DMS 273 treated with DMSO at 0.1 percent for 48 hours (cell line): Measurements from ENCODE around the gene FADD.

Experiments used
- DNase-seq: peaks from one replicate; lab custom pipeline; 2025; lab: John Stamatoyannopoulos, UW

Gene FADD

GRCh38 chr11:70233962-70234361 lies 30.9 kb downstream of the FADD start:
- DNase-seq = no peak

DNA sequence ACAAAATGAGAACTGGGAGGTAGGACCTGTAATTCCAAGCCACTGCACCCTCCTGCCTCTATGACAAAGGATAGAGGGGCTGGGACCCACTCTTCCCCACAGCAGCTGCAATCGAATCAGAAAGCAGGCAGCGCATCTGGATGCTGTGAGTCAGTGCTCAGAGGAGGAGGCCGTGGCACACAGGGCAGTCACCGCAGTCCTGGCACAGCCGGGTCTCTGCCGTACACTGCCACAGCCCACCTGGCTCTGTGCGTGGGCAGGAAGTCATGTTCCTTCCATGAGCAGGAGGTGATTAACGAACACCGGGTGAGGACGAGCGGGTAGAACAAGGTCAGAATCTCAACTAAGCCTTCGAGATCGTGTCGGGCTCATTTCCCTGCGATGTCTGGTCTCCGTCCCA lies 37.2 kb downstream of the FADD start:
- no peak for DNase-seq

- DNase-seq = no peak
Measured at GRCh38 chr11:70241709-70242108, 38.6 kb downstream of the FADD start.

DNA sequence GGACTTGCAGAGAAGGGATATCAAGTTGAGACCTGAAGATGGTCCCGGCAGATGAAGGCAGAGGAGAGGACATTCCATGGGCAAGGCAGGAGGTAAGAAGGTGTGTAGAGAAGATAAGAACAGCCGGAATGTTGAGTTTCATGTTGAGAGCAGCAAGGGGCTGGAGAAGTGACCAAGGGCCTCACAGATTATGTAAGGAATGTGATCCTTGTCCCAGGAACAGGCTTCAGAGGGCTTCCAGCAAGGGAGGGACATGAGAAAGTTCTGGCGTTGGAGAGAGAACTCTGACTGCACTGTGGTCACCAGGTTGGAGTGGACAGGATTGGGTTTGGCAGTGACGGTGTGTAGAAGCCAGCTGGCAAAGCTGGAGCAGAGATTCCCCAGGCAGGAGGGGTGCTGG lies 39.8 kb downstream of the FADD start:
- no peak for DNase-seq

GRCh38 chr11:70243912-70244652 lies 41.0 kb downstream of the FADD start:
- no peak for DNase-seq

- DNase-seq = no peak
Measured at GRCh38 chr11:70244698-70245097, 41.6 kb downstream of the FADD start.

DNA sequence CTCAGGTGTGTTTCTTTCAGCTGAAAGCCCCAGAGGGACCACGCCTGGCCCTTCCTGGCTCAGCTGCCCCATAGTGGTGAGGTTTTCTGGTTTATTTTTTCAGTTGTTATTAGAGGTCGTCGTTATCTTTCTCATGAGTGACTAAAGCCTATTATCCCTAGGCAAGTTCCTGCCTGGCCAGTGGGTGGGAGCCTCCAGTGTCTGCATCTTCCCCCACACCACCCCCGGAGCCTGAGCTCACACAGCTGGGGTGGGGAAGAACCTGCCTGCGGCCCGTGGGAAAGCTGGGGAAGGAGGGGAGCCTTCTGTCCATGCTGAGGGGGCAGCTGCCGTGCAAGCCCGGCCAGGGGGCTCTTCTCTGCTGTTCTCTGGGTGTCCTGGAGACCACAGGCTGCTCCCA lies 43.1 kb downstream of the FADD start:
- DNase-seq = no peak

- no peak for DNase-seq
Measured at GRCh38 chr11:70247042-70247709, 44.1 kb downstream of the FADD start.

GRCh38 chr11:70247710-70248072 lies 44.6 kb downstream of the FADD start:
- no peak for DNase-seq

- no peak for DNase-seq
Measured at GRCh38 chr11:70250876-70251658, 48.0 kb downstream of the FADD start.

GRCh38 chr11:70251659-70252321 lies 48.7 kb downstream of the FADD start:
- DNase-seq = no peak

DNA sequence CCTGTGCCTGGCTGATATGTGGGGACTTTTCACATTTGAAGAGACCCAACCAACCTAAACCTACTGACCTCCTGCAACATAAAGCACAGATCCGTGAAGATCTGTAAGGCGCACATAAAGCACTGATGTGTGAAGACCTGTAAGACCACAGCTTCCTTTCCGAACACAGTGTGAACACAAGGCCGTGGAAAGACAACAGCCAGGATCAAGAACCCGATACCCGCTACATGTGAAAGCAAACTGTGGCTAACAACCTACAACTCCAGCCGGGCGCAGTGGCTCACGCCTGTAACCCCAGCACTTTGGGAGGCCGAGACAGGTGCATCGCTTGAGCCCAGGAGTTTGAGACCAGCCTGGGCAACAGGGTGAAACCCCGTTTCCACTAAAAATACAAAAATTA lies 49.7 kb downstream of the FADD start:
- DNase-seq = no peak

- DNase-seq = no peak
Measured at GRCh38 chr11:70255477-70256116, 52.5 kb downstream of the FADD start.
